GM21447 (cell line): ENCODE data around the gene NEK6.

ENCODE experiments used
- ATAC-seq: cut with Tn5 transposase; IDR thresholded peaks from one replicate; pipeline ENCODE4 v1.9.1; 2021; ENCODE audit not compliant: unreplicated experiment

The NEK6 gene

DNA sequence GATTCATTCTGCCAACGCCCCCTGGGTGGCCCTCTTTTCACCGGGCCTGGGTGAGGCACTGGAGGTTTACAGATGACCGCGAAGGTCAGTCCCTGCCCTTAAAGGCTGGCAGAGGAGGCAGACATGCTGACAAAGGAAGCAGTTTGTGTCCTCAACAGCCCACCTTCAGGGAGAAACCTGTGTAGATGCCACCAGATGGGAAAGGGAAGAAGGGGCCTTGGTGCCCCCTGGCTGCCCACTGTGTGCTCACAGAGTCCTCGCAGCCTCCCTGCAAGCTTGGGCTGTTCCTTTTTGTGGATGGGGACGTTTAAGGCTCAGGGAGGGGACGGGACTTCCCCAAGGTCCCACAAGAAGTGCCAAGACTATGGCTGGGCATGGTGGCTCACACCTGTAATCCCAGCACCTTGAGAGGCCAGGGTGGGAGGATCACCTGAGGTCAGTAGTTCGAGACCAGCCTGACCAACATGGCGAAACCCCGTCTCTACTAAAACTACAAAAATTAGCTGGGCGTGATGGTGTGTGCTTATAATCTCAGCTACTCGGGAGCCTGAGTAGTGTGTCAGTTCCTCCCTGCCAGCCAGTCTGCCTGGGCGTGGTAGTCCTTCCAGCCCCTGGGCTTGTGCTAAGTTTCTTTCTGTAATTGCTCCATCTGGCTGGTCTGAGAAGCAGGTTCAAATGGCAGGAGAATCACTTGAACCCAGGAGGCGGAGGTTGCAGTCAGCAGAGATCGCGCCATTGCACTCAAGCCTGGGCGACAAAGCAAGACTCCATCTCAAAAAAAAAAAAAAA, 36.2 kb downstream of the NEK6 start:
- ATAC-seq: no peak

DNA sequence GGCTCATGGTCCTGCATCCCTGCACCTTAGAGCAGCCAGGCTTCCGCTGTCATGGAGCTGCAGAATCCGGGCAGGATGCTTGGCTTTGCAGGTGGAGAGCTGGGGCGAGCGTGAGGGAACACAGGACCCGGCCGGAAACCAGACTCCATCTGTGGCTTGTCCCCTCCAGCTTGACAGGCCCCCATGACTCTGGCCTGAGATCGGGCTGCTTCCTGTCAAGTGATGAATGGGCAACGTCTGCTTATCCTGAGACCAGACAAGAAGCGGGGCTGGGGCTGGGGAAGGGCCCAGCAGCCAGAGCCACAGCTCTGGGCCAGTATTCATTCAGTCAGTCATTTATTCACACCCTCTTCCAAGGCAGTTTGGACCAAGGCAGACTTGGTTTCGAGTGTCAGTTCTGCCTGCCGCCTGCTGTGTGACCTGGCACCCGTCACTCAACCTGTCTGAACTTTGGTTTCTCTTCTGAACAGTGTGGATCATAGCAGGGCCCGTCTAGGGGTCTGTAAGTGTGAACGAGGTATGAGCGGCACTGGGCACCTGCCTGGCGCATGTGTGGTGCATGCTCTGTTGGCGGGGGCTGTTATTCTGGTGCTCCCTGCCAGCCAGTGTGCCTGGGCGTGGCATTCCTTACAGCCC, 37.5 kb downstream of the NEK6 start:
- ATAC-seq: no peak

GRCh38 chr9:124296094-124296493, 38.3 kb downstream of the NEK6 start:
- no peak for ATAC-seq

DNA sequence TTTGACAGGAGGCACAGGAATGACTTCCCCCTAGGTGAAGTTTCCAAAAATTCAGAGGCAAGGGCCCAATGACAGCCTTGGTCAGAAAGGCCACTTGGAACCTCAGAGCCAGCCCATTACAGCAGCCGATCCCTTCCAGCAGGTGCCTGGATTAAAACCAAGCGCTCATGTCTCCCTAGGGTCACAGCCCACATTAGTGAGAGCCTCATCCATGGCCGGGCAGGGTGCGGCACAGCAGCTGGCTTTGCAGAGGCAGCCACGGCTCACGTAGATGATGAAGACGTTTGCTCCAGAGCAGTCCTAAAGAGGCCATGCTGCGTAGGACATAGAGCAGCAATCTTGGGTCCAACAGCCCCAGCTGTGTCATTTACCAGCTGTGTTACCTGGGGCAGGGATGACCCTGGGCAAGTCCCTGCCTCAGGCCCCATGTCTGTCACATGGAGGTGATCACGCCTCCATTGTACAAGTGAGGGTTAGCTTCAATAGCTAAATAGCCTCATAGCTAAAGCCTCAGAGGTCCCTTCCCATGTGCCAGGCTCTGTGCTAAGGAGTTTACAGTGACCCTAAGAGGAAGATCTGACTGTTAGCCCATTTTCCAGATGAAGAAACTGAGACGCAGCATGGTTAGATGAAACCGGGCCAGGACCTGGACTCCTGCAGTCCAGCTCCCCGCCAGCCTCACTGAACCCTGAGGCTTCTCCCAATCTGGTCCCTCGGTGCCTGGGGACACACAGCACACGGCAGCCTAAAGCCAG, 39.2 kb downstream of the NEK6 start:
- no peak for ATAC-seq

- no peak for ATAC-seq
Measured at GRCh38 chr9:124297551-124297901, 39.8 kb downstream of the NEK6 start.

GRCh38 chr9:124297915-124298645, 40.3 kb downstream of the NEK6 start:
- ATAC-seq: no peak

DNA sequence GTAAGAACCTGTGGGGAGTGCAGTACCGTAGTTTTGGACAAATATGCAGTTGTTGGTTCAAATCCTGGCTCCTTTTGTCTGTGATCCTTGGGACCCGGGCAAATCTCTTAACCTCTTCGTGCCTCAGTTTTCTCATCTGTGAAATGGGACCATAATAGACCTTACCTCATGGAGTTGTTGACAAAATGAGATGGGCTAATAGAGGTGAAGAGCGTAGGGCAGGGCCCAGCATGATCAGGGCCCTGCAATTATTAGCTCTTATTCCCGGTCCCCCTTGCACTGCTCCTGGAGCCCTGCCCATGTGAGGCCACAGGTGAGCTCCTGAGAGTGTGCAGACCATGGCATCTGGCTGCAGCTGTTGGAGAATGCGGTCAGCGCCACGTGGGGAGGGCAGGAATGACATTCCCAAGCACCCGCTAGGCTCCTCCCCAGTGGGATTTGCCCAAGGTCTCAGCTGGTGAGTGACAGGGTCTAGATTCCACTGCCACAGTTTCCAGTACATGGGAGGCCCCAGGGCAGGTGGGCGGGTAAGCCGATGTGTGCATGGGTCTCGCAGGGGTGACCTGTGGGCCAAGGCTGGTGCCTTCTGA, 41.0 kb downstream of the NEK6 start:
- no peak for ATAC-seq

DNA sequence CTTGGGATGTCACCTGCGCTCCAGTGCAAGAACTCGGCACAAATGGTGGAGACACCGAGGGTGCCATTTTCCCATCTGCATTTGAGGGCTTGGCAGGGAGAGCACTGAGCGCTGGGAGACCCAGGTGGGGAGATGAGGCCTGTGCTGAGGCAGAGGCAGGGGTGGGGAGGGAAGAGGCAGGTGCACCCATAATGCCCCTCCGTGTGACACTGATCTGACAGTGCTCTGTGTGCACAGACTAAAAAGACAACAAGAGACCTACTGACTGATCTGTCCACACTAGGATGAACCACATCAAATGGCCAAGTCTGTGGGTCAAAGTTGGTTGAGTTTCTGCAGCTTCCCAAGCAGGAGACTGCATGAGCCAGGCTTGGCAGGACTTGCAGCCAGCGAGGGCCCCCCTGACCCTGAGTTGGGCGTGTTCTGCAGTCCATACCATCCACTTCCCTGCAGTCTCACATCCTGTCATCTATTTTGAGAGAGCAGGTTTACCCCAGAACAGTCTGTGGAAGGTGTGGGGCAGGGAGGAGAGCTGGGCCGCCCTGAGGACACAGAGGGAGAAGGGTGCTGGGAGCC, 41.9 kb downstream of the NEK6 start:
- no peak for ATAC-seq

- no peak for ATAC-seq
Measured at GRCh38 chr9:124300312-124300711, 42.6 kb downstream of the NEK6 start.

DNA sequence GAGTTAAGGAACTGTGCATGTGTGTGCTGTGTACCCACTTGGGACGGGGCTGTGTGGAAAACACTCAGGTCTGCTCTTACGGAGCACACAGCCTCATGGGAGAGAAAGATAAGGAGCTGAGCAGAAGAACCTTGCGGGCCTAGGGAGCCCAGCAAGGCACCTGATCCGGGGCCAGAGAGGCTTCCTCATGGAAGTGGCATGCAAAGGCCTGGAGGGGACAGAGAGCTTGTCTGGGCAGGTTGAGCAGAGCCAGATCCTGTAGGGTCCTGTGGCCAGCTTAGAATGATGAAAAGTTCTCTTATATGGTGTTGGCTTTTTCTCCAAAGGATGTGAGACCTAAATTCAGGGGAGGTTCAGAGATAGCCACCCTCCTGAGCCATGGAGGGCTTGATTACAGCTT, 45.2 kb downstream of the NEK6 start:
- ATAC-seq: no peak

- ATAC-seq: no peak
Measured at GRCh38 chr9:124303762-124304161, 46.0 kb downstream of the NEK6 start.

DNA sequence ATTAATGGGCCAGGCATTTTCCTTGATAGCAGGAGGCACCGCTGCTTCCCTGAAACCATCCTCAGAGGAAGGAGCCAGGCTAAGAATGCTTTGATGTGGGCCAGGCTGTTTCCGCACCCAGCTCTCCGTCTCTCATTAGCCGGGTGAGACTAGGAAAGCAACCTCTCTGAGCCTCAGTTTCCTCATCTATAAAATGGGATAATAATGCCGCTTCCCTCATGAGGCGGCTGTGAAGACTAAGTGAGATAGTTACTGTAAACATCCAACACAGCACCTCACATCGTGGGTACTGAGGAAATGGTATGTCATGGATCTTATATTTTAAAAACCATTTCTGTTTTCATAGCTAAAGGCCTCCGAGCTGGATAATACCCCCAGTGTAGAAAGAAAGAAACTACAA, 46.5 kb downstream of the NEK6 start:
- ATAC-seq: no peak

- no peak for ATAC-seq
Measured at GRCh38 chr9:124306098-124306735, 48.5 kb downstream of the NEK6 start.

- ATAC-seq: no peak
Measured at GRCh38 chr9:124307379-124308030, 49.8 kb downstream of the NEK6 start.

DNA sequence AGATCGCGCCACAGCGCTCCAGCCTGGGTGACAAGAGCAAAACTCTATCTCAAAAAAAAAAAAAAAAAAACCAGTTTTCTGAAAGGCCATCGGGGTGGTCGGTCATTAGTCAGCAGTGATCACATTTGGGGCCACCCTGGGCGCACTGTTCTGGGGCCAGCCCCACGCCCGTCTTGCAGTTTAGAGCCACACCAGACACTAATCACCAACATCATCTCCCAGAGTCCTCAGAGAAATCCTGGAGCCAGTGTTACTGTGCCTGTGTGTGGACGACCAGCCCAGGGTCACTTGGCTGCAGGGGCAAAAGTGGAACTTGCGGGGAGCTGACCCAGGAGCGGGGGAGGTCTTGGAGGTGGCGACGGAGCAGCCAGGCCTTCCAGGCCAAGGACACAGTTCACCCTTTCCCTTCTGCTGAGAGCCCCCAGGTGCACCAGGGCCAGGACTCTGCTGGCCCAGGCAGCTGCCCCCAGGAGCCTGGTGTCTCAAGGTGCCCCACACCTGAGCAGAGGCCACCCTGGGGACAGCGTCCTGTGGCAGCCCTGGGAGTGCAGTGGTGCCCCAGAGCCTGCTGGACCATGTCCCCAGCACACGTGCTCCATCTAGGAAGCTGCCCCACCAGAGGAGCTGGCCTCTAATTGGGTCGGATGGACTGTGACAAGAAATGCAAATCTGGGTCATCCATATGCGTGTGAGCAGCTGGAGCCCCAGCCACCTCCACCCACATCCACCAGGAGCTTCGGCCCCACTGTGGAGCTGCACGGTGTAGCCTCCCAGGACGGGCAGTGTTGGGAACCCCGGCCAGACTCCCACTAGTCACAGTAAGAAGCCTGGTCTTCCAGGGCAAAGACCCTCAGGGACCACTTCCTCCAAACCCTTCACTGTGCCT, 51.1 kb downstream of the NEK6 start:
- no peak for ATAC-seq

- ATAC-seq: no peak
Measured at GRCh38 chr9:124309667-124310084, 51.9 kb downstream of the NEK6 start.

DNA sequence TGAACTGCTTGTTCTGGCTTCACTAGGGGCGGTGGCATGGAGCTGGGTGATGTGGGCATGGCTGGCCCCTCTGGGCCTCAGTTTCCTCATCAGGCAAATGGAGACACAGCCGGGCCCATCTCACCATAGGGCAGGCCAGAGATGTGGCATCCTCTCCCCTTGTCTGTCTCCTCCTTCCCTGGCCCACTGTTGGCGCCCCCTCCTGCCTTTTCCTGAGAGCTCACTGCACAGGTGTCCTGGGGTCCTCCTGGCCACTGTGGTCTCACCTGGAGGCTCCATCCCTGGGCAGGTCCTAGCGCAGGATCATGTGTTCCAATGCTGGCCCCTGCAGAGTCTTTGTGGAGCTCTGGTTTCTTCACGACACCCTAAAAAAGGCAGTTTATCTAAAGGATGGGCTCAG, 53.5 kb downstream of the NEK6 start:
- ATAC-seq: no peak
